GM12891 (cell line): ENCODE data around the gene PDPR.
"Not testable (repeated sequence)": the region's sequence is repeated elsewhere in the genome, so short reads cannot be mapped to it uniquely, and the experiment has no call there.

Experiments
- POLR2A ChIP-seq: IDR thresholded peaks from 2 replicates; pipeline ENCODE4 v1.6.1; 2011; ENCODE audit warnings: low read depth, low read length, control low read depth
- POLR2AphosphoS5 ChIP-seq: IDR thresholded peaks from 2 replicates; pipeline ENCODE4 v1.6.1; 2011; ENCODE audit warnings: low read depth, low read length, control low read depth
- TAF1 ChIP-seq: IDR thresholded peaks from 2 replicates; pipeline ENCODE4 v1.6.1; 2011; ENCODE audit warnings: low read depth, low read length, control low read depth

DNA sequence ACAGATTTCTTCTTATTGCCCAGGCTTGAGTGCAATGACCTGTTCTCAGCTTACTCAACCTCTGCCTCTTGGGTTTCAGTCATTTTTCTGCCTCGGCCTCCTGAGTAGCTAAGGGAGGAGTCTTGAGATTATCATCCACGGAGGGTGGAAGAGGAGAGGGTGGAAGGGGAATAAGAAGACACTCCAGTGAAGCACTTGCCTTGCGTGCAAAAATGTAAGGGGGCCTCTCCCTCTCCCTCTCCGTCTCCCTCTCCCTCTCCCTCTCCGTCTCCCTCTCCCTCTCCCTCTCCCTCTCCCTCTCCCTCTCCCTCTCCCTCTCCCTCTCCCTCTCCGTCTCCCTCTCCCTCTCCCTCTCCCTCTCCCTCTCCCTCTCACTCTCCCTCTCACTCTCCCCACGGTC is 89.4 kb downstream of the PDPR start:
- not testable (repeated sequence) for TF ChIP-seq POLR2A, TAF1, POLR2AphosphoS5
